SK-N-SH treated with all-trans-retinoic acid at 6 μM for 48 hours (cell line): ENCODE measurements around the gene LCTL.

ENCODE experiments used
- ARNTL ChIP-seq: fragments of 450-650 bp; formaldehyde crosslinking; IDR thresholded peaks from 2 replicates; pipeline ENCODE4 v1.5.0; 2020; ENCODE audit warnings: low read depth, mild to moderate bottlenecking, moderate library complexity, borderline replicate concordance
- CSDC2 ChIP-seq: fragments of 250-450 bp; sonication (Bioruptor Pico); IDR thresholded peaks from 2 replicates; pipeline ENCODE4 v1.5.0; 2020; ENCODE audit warnings: mild to moderate bottlenecking, moderate library complexity
- ESRRG ChIP-seq: fragments of 250-450 bp; sonication (Bioruptor Pico); IDR thresholded peaks from 2 replicates; pipeline ENCODE4 v1.6.1; 2021; ENCODE audit warnings: mild to moderate bottlenecking
- PPARA ChIP-seq: fragments of 250-450 bp; sonication (Bioruptor Pico); IDR thresholded peaks from 2 replicates; pipeline ENCODE4 v1.5.0; 2020; ENCODE audit warnings: mild to moderate bottlenecking, borderline replicate concordance
- RARB ChIP-seq: fragments of 250-450 bp; sonication (Bioruptor Pico); IDR thresholded peaks from 2 replicates; pipeline ENCODE4 v1.8.0; 2021; ENCODE audit warnings: mild to moderate bottlenecking, moderate library complexity
- TCF4 ChIP-seq: fragments of 250-450 bp; sonication (Bioruptor Pico); IDR thresholded peaks from 2 replicates; pipeline ENCODE4 v1.8.0; 2021; ENCODE audit warnings: mild to moderate bottlenecking, moderate library complexity, borderline replicate concordance
- TOX ChIP-seq: fragments of 250-450 bp; sonication (Bioruptor Pico); IDR thresholded peaks from 2 replicates; pipeline ENCODE4 v1.8.0; 2021; ENCODE audit warnings: mild to moderate bottlenecking, moderate library complexity, borderline replicate concordance
- ZC3H10 ChIP-seq: fragments of 250-450 bp; sonication (Bioruptor Pico); IDR thresholded peaks from 2 replicates; pipeline ENCODE4 v1.5.1; 2021; ENCODE audit warnings: mild to moderate bottlenecking, moderate library complexity
- ZFP30 ChIP-seq: fragments of 450-650 bp; formaldehyde crosslinking; IDR thresholded peaks from 2 replicates; pipeline ENCODE4 v1.5.0; 2022; ENCODE audit warnings: mild to moderate bottlenecking, moderate library complexity
- ZNF8 ChIP-seq: fragments of 450-650 bp; formaldehyde crosslinking; IDR thresholded peaks from 2 replicates; pipeline ENCODE4 v1.5.0; 2020; ENCODE audit warnings: mild to moderate bottlenecking, moderate library complexity
- TF ChIP-seq, protein P1 (sequence below): fragments of 250-450 bp; sonication (Bioruptor Pico); IDR thresholded peaks from 2 replicates; pipeline ENCODE4 v1.5.0; 2020; ENCODE audit warnings: mild to moderate bottlenecking, moderate library complexity
- TF ChIP-seq, protein P2 (sequence below): fragments of 250-450 bp; sonication (Bioruptor Pico); IDR thresholded peaks from 2 replicates; pipeline ENCODE4 v1.8.0; 2020; ENCODE audit warnings: mild to moderate bottlenecking, moderate library complexity, borderline replicate concordance
- TF ChIP-seq, protein P3 (sequence below): fragments of 250-450 bp; sonication (Bioruptor Pico); IDR thresholded peaks from 2 replicates; pipeline ENCODE4 v1.5.1; 2020; ENCODE audit warnings: low read depth, mild to moderate bottlenecking, moderate library complexity

DNA sequence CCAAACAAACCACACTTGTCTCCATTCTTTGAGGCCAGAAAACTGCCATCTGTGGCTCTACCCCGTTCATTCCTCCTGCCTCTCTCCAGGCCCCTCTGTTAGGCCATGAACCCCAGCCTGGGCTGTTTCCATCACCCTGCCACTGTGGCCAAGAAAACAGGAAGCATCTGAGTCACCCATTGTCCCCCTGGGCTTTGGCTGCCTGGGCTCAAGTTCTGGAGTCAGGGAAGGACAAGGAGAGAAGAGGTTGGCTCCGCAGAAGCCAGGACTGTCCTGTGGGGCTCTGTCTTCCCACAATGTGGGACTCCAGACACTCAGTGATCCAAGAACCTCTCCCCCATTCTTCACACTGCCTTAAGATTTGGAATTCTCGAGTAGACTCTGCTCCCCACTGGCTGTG, 14.8 kb upstream of the LCTL start:
- no peak for TF ChIP-seq ZNF8 (CRISPR knock-in tag)
- no peak for TF ChIP-seq TOX
- TF ChIP-seq, protein P1, sequence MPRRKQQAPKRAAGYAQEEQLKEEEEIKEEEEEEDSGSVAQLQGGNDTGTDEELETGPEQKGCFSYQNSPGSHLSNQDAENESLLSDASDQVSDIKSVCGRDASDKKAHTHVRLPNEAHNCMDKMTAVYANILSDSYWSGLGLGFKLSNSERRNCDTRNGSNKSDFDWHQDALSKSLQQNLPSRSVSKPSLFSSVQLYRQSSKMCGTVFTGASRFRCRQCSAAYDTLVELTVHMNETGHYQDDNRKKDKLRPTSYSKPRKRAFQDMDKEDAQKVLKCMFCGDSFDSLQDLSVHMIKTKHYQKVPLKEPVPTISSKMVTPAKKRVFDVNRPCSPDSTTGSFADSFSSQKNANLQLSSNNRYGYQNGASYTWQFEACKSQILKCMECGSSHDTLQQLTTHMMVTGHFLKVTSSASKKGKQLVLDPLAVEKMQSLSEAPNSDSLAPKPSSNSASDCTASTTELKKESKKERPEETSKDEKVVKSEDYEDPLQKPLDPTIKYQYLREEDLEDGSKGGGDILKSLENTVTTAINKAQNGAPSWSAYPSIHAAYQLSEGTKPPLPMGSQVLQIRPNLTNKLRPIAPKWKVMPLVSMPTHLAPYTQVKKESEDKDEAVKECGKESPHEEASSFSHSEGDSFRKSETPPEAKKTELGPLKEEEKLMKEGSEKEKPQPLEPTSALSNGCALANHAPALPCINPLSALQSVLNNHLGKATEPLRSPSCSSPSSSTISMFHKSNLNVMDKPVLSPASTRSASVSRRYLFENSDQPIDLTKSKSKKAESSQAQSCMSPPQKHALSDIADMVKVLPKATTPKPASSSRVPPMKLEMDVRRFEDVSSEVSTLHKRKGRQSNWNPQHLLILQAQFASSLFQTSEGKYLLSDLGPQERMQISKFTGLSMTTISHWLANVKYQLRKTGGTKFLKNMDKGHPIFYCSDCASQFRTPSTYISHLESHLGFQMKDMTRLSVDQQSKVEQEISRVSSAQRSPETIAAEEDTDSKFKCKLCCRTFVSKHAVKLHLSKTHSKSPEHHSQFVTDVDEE (CRISPR knock-in tag): no peak
- no peak for TF ChIP-seq ZFP30 (CRISPR knock-in tag)
- no peak for TF ChIP-seq CSDC2 (CRISPR knock-in tag)
- TF ChIP-seq, protein P2, sequence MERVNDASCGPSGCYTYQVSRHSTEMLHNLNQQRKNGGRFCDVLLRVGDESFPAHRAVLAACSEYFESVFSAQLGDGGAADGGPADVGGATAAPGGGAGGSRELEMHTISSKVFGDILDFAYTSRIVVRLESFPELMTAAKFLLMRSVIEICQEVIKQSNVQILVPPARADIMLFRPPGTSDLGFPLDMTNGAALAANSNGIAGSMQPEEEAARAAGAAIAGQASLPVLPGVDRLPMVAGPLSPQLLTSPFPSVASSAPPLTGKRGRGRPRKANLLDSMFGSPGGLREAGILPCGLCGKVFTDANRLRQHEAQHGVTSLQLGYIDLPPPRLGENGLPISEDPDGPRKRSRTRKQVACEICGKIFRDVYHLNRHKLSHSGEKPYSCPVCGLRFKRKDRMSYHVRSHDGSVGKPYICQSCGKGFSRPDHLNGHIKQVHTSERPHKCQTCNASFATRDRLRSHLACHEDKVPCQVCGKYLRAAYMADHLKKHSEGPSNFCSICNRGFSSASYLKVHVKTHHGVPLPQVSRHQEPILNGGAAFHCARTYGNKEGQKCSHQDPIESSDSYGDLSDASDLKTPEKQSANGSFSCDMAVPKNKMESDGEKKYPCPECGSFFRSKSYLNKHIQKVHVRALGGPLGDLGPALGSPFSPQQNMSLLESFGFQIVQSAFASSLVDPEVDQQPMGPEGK (CRISPR knock-in tag): no peak
- no peak for TF ChIP-seq ARNTL
- TF ChIP-seq RARB (CRISPR knock-in tag): no peak
- no peak for TF ChIP-seq PPARA
- no peak for TF ChIP-seq TCF4 (CRISPR knock-in tag)
- TF ChIP-seq, protein P3, sequence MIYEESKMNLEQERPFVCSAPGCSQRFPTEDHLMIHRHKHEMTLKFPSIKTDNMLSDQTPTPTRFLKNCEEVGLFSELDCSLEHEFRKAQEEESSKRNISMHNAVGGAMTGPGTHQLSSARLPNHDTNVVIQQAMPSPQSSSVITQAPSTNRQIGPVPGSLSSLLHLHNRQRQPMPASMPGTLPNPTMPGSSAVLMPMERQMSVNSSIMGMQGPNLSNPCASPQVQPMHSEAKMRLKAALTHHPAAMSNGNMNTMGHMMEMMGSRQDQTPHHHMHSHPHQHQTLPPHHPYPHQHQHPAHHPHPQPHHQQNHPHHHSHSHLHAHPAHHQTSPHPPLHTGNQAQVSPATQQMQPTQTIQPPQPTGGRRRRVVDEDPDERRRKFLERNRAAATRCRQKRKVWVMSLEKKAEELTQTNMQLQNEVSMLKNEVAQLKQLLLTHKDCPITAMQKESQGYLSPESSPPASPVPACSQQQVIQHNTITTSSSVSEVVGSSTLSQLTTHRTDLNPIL (CRISPR knock-in tag): no peak
- no peak for TF ChIP-seq ZC3H10 (CRISPR knock-in tag)
- TF ChIP-seq ESRRG (CRISPR knock-in tag): no peak
